Neural cell (in vitro differentiated cells): ENCODE data around the gene METAP2.

Experiments
- CTCF ChIP-seq: fragments of 450-650 bp; IDR thresholded peaks from 2 replicates; pipeline ENCODE4 v1.5.1; 2014; ENCODE audit warnings: antibody characterized with exemption, mild to moderate bottlenecking, moderate library complexity; ENCODE audit not compliant: poor library complexity, severe bottlenecking
- EP300 ChIP-seq: fragments of 450-650 bp; conservative IDR thresholded peaks from 2 replicates; pipeline ENCODE4 v1.6.1; 2014; ENCODE audit warnings: antibody characterized with exemption, mild to moderate bottlenecking, moderate library complexity; ENCODE audit not compliant: poor library complexity, severe bottlenecking
- EZH2 ChIP-seq: fragments of 200-600, 300-800 bp; shearing (Covaris generic), sonication (generic); IDR thresholded peaks from 2 replicates; pipeline ENCODE4 v1.6.1; 2014; ENCODE audit warnings: antibody characterized with exemption, low read length, borderline replicate concordance, mild to moderate bottlenecking; ENCODE audit not compliant: insufficient read depth, poor library complexity, severe bottlenecking
- MXI1 ChIP-seq: fragments of 450-650 bp; conservative IDR thresholded peaks from 2 replicates; pipeline ENCODE4 v1.6.1; 2014; ENCODE audit warnings: antibody characterized with exemption, mild to moderate bottlenecking; ENCODE audit not compliant: poor library complexity, severe bottlenecking
- POLR2AphosphoS5 ChIP-seq: IDR thresholded peaks from 2 replicates; pipeline ENCODE4 v1.6.1; 2012
- RAD21 ChIP-seq: fragments of 450-650 bp; conservative IDR thresholded peaks from 2 replicates; pipeline ENCODE4 v1.6.1; 2014; ENCODE audit warnings: antibody characterized with exemption, mild to moderate bottlenecking, moderate library complexity
- REST ChIP-seq: IDR thresholded peaks from 2 replicates; pipeline ENCODE4 v1.6.1; 2012; ENCODE audit warnings: borderline replicate concordance
- SMC3 ChIP-seq: fragments of 450-650 bp; conservative IDR thresholded peaks from 2 replicates; pipeline ENCODE4 v1.6.1; 2014; ENCODE audit warnings: antibody characterized with exemption, mild to moderate bottlenecking, moderate library complexity; ENCODE audit not compliant: poor library complexity
- TAF1 ChIP-seq: IDR thresholded peaks from 2 replicates; pipeline ENCODE4 v1.6.1; 2012; ENCODE audit warnings: low read depth

DNA sequence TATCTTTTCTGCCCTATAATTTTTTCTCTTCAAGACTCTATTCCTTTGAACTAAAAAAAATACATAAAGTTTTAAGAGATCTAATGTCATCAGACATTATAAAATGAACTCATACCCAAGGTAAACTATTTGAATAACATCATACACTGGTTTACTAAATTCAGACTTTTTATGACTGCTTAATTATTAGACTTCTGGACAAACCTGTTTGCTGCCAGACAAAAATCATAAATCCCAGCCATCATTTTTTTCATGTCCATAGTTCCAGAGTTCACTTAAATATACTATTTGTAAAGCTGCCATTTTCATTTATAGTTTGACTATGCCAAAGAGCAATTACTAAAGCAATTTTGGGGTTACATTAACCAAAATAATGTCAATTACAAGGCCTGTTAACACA lies 43.3 kb downstream of the METAP2 start:
- TF ChIP-seq CTCF (no peak), EZH2 (no peak), SMC3 (no peak), POLR2AphosphoS5 (no peak), REST (no peak), RAD21 (no peak), EP300 (no peak), MXI1 (no peak), TAF1 (no peak)
